Measurements from ENCODE around the gene BACH2.

Gene BACH2

DNA sequence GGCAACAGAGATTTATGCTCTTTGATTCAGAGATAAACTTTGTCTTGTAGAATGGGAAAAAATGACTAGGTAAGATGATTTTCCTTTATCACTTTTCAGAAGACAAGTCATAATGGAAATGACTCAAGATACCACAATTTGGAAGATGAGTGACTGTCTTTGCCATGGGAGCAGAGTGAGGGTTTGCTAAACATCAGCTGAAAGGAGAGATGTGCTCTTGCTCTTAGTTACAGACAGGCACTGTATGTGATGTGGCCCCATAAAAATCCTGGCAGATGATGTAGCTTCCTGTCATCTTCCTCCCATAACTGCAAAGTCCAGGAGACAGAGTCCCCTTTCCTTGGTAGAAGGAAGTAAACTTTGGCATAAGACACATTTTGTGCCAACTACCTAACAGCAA lies 47.6 kb downstream of the BACH2 start:
- in situ Hi-C loops (cut with MboI; ENCODE audit: low sequenced_read_pairs) = no loop called here

DNA sequence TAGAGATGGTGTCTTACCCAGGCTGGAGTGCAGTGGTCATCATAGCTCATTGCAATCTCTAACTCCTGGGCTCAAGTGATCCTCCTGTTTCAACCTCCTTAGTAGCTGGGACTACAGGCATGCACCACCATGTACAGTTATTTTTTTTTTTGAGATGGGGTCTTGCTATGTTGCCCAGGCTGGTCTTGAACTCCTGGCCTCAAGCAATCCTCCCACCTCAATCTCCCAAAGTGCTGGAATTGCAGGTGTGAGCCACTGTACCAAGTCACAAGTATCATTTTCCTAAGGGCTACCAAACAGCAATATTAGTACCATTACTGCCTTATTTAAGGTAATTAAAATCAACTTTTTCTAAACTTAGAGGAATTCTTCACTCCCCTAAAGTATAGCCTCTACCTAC lies 49.4 kb downstream of the BACH2 start:
- in situ Hi-C loops (cut with MboI; ENCODE audit: low sequenced_read_pairs) = no loop called here

DNA sequence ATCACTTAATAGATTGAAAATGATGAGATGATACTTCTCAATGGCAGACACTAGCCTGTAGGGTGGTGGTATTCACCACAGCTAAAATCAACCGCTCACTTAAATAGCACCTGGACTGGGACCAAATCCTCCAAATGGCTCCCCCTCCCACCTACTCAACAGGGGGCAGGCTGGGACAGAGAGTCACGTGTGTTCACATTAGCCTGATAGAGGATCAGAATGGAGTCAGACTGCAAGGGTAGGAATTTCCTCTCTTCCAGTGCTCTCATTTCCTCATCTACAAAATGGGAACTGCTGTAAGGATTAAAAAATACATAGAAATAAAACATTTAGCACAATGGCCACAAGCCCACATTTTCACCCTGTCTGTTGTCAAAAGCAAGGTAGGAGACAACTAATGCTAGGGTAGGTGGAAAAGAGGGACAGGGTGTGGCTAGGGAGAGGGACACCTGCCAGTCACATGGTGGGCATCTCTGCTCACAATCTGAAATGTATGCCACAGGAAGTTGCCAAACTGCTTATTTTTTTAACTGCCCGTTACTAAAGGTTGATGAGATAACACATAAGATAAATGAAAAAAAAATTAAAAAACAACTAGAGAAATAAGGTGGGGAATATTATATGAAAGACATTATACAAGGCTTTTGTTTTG lies 55.3 kb downstream of the BACH2 start:
- in situ Hi-C loops (cut with MboI; ENCODE audit: low sequenced_read_pairs) = no loop called here

DNA sequence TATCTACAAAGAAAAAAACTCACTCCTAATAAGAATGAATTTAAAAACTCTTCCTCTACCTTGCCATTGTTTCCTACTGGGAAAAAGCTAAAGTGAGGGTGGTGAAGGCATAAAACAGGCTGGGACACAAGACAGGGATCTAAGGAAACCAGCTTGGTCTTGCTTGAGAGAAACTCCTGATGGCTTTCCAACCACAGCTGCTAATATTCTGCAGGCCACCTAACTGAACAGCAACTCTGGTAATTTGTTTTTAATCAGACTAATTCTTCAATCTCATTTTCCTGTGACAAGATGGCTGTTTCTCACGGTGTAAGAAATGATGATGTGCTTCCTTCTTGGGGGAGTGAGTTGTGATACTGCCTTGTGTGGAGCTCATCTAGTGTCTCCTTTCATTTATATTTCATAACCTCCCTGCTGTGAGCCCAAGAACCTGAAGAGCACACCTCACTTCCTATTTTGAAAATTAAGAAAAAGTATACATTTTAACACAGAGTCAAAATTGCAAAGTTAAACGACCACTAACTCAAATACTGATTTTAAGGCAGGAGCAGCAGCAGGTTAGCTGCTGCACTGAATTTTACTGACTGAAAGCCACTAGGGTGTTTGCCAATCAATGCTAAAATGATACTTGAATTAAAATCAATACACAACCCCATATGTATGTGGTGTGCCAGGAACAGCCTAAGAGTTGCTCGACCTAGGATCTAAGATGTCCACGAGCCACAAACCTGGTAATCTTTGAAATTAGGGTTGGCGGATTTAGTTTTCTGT lies 58.0 kb downstream of the BACH2 start:
- in situ Hi-C loops (cut with MboI; ENCODE audit: low sequenced_read_pairs) = no loop called here

DNA sequence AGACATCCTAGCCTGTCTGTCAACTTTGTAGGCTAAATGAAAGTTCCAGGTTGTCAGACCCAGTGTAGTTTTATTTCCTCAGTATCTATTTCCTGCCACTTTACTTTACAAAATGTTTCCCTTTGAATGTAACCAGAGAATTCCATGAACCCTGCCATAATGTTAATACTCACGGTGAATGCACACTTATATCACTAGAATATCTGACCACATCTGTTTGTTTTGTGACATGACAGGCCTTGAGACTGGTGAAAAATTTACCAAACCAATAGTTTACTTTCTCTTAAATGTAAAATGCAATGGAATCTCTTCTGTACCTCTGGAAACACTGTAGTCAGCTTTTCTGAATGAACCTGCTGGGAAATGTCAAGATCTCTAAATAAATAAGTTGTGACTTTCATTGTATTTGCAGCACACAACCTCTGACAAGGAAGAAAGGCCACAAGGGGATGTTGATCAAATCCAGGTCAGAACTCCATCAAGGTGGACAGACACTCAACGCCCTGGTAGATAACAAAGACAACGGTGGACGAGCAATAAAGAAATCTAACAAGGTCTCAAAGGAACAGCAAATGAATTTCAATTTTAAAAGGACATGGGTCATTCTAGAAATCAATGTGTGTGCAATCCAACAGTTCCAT lies 59.2 kb downstream of the BACH2 start:
- in situ Hi-C loops (cut with MboI; ENCODE audit: low sequenced_read_pairs) = no loop called here

DNA sequence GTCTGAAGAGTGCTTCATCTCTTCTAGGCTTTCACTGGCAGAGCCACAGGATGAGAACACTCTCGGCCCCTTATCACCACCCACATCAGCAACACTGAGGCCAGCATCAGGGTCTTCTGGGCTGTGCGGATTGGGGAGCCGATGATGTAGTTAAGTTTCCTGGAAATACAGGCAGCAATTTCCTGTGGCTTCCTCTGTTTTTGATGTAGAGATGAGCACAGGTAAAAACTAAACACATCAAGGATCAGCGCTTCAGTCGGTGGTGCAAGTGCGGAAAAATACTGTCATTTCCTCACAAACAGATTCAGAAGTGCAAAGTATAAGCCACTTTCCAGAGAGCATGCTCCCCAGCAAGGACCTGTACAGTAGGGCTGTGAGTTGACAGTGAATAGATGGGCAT lies 62.6 kb downstream of the BACH2 start:
- in situ Hi-C loops (cut with MboI; ENCODE audit: low sequenced_read_pairs) = no loop called here

DNA sequence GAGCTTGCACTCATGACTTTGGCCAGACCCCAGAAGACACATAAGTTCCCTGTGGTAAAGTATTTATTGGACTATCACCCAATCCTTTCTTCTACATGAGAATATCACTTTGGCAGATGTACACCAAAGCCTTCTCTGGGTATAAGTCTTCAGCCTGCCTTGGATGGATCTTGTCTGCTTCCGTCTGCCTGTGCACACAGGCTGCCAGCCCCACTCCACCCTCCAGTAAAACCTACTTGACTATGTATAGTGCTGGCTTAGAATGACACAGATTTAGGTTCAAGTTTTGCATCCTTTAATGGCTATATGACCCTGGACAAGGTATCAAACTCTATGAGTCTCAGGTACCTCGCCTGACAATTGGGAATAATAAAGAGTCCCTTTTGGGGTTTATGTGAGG lies 63.4 kb downstream of the BACH2 start:
- in situ Hi-C loops (cut with MboI; ENCODE audit: low sequenced_read_pairs) = no loop called here

DNA sequence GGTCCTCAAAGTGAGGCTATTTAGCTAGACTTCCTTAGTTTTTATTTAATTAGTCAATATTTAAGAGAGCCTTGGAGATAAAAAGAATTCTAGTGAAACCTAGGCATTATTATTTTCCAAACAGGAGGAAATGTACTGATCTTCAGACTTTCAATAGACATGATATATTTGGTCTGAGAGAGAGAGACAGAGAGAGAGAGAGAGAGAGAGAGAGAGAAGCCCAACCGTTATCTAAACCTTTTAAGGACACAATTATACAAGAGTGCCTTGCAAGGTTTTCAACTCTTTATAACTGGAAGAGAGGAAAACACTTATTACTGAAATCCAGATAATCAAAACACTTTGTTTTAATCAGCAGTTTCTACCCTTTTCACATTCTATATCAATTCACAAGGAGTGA lies 64.8 kb downstream of the BACH2 start:
- in situ Hi-C loops (cut with MboI; ENCODE audit: low sequenced_read_pairs) = no loop called here

DNA sequence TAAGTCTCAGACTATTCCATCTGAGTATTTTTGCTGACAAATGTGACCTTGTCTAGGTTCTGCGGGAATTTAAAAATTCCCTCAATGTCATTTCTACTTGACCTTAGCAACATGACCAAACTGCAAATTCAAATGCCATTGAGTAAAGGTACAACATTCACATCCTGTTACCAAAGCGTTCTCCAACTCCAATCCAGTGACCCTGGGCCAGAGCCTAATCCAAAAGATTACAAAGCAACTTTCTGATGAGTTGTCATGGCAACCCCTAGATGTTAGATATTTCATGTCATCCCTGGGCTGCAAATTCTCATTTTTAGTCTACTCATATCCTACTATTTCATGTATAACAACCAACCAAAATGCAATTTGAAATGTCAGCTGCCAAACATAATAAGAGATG lies 65.3 kb downstream of the BACH2 start:
- in situ Hi-C loops (cut with MboI; ENCODE audit: low sequenced_read_pairs) = no loop called here

DNA sequence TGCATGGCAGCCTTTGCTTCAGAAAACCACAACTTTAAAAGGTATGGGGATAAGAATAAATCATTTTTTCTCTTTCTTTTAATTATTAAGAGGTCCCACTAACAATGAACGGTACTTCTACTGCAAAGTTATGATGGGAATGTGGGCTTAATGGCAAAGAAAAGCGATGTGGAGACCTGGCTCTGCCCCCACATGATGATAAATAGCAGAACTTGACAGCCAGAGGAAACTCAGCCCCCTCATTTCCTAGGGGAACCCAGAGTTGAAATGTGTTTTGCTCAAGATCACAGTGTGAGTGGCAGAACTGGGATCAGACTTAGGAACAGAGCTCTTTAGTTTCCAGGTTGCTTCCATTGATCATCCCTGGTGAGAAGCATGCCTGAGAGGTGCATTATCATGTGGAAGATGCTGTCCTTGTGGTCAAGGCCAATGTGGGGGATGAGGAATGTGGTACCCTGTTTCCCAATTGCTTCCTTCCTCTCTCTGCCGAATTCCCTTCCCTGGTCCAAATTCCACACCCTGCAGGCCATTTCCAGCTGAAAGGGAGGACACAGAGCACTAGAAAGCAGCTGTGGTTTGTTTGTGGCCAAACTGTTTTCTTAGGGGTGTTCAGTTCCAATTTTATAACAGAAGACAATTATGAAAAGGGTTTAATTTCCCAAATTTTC lies 66.0 kb downstream of the BACH2 start:
- in situ Hi-C loops (cut with MboI; ENCODE audit: low sequenced_read_pairs) = no loop called here

DNA sequence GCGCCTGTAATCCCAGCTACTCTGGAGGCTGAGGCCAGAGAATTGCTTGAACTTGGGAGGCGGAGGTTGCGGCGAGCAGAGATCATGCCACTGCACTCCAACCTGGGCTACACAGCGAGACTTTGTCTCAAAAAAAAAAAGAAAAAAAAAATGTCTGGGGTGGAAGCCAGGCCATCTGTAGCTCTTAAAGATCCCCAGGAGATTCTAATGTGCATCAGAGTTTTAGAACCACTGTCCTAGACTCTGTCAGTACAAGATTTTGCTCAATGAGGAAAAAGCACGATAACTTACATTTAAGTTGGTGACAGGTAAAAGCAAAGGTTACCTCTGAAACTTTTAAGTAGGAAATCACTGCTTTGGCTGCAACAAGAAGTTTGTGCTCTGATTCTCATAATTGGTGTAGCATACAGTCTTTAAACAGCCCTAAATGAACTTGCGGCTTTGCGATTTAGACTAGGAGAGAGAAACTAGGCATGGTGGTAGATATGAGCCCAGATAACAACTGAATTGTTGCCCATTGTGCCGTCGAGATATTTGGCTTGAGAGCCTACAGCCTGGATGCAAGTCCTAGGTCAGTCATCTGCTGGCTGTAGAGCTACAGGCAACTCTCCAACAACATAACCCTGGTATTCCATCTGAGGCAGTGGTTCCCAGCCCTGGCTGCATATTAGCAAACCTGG lies 67.2 kb downstream of the BACH2 start:
- in situ Hi-C loops (cut with MboI; ENCODE audit: low sequenced_read_pairs) = no loop called here

DNA sequence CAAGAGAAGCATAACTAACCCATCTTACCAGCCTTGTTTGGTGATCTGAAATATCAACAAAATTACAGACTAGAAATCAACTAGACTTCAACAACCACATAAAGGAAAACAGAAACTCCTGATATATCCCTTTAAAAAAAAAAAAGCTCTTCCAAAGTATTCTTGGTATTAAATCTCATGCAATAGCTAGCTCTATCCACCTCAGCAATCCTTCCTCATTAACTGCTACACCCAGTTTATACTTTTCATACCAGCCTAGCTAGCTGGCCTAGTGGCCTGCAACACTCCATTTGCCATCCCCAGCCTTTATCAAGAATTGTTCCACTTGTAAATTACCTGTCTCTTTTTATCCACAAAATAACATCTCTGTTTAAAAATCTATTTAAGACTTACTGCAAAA lies 69.0 kb downstream of the BACH2 start:
- in situ Hi-C loops (cut with MboI; ENCODE audit: low sequenced_read_pairs) = no loop called here

DNA sequence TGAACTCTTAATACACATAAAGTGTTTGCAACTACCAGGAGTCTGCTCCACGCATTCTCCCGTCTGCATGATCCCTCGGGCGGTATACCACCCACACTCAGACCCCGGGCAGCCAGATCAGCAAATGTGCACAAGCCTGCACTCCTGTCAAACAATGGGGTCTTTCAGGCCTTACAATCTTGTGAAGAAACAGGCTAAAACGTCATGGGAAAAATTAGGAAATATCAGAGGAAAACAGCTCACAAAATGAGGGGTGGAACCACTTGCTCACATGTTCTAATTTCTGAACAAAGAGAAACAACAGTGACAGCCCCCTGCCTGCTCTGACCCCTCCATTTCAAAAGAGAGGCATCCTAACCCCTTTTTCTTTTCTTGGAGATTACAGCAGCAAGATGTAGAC lies 69.4 kb downstream of the BACH2 start:
- in situ Hi-C loops (cut with MboI; ENCODE audit: low sequenced_read_pairs) = no loop called here

DNA sequence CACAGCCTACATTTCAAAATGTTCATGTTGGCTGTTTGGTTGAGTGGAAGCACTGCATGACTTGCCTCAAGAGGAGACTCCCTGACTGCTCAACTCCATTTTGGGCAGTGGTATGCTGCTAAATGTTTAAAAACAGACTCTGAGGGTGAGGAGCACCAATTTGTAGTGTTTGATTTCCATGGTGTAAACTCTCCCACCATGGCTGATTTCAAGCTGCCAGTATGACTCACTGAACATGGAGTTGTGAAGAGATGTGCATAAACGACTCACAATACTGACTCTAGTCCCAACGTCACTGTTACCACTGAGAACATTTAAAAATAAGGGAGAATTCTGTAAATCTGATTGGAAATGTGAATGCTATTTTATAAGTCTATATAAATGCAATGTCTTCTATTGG lies 70.4 kb downstream of the BACH2 start:
- in situ Hi-C loops (cut with MboI; ENCODE audit: low sequenced_read_pairs) = no loop called here

DNA sequence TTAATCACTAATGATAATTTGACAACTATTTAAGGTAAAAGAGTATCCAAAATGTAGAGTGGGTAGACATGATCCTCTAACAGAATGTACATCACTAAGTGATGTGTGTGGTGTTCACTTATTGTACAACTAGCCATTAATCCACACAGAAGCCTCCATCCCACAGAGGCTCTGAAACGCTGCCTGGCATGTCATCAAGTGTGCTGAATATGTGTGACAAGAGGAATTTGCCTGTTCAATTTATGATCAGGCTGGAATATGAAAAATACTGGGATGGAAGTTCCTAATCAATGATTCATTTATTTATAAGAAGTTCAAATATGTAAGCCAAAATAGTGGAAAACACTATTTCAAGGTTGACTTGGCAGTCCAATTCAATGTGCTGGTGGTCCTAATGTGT lies 72.4 kb downstream of the BACH2 start:
- in situ Hi-C loops (cut with MboI; ENCODE audit: low sequenced_read_pairs) = no loop called here

DNA sequence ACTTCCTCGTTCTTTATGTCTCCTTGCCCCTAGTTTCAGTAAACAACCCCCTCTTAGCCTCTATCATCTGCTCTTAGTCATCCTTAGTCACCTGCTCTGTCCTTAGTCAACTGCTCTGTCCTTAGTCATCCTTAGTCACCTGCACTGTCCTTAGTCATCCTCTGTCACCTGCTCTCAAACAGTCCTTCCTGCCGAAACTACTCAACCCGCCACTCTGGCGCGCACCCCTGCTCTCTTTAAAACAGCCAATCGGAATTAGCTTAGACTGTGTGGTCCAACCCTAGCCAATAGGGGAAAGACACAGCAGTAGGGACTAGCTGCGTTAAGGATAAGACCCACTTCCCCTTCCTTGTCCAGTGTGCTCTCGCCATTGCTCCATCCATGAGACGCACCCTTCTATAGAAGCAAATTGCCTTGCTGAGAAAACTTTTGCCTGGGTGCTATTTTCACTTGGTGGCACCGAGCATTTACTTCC lies 73.9 kb downstream of the BACH2 start:
- in situ Hi-C loops (cut with MboI; ENCODE audit: low sequenced_read_pairs) = no loop called here

DNA sequence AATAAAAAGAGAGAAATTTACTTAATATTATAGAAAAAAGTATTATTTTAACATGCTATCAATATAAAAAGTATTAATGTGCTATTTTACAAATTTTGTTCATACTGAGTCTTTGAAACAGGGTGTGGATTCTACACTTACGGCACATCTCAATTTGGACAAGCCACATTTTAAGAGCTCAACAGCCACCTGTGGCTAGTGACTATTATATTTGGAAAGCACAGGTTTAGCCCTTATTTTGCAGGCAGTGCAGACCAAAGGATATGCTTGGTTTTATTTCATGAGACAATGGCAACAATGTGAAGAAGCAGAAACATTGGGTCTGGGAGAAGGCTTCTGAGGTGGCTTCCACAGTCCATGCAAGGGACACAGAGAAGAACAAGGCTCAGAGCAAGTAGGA lies 74.6 kb downstream of the BACH2 start:
- in situ Hi-C loops (cut with MboI; ENCODE audit: low sequenced_read_pairs) = no loop called here

DNA sequence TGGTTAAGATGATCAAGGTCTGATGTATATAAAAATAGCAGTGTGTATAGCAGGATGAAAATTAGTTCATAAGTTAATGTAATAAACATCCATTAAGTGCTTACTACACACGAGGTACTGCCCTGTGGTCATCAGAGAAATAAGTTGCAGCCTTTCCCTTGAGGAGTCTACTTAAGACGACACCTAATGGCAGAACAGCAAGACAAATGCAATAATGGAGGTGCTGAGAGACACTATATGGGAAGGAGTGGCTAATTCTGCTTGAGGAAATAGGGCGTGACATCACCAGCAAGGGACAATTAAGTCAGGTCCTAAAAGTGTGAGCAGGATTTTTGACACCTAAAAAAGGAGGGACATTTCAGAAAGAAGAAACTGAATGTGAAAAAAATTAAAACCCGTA lies 75.2 kb downstream of the BACH2 start:
- in situ Hi-C loops (cut with MboI; ENCODE audit: low sequenced_read_pairs) = no loop called here

DNA sequence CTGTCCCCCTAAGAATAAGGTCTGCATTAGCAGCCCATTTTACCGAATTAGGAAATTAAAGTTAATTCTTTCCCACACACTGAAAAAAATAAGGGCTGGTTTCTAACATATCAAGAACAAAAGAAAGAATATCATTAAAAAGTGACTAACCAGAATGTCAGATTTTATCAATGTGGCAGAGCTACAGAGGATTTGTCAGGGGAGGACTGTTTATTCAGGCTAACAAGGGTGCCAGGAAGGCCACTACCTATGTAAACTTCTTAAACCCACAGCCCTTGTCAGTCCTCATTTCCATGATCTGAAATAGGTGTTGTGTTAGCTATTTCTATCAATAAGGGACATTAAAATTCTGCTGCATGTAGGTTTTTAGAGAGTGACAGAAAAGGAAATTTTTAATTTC lies 76.4 kb downstream of the BACH2 start:
- in situ Hi-C loops (cut with MboI; ENCODE audit: low sequenced_read_pairs) = no loop called here

DNA sequence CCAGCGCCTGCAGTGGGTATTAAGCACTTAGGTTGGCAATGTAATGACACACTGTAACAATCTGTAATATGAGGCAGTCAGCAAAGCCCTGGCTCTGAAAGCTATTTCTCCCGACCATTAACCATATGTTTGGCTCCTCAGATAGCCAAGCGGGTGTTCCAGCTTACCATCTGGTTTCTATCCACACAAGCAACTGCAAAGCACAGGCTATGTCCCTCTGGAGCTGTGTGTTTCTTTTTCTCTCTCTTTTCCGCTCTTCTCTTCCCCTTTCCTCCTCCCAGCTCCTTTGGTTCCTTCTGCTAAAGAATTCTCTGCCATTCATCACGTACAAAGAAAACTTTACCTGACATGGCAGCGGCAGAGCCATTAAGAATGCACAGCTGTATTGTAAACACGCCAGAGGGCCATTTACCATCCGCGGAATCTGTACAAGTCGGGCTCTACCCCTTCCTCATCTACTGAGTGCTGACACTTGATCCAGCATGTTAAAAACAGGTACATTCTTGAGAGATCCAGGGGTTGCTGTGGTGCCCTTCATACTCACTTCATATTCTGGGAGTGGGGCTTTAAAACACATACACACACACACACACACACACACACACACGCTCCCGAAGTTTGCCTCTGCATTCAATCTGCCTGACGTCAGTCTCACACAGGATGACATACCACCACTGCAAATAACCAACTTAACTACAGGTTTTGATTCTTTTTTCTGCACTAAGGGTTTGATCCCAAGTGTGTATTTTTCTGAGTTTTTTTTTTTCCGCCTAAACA lies 77.2 kb downstream of the BACH2 start:
- in situ Hi-C loops (cut with MboI; ENCODE audit: low sequenced_read_pairs) = no loop called here

DNA sequence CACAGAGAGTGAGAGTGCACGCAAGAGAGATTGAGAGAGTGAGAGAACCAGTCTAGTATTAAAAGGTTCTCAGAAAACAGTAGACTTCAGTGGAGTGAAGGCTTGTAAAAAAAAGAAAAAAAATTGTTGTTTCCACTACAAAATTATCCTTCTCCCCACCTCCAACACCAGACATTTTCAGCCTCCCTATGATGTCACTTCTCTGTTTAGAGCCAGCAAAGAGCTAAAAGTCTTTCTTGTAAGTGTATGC lies 77.8 kb downstream of the BACH2 start:
- in situ Hi-C loops (cut with MboI; ENCODE audit: low sequenced_read_pairs) = no loop called here
